ENCODE results near the gene ELP1. TPM values are rescaled to one million over a fixed set of nuclear protein-coding genes. Genes with fewer than 3 reads are reported as not detected.
A peak's percentile ranks its signal among the peaks of the same experiment; 100 is the strongest.
"Not testable (repeated sequence)": the region's sequence is repeated elsewhere in the genome, so short reads cannot be mapped to it uniquely, and the experiment has no call there.

ELP1 gene
- 24.2 TPM for total RNA-seq
- long read RNA-seq, full-length matches to known transcripts, result 16 of 26 reads
- long read RNA-seq, partial matches to known transcripts, result 6 of 26 reads
- long read RNA-seq, other reads (novel, unspliced or antisense), result 4 of 26 reads

GRCh38 chr9:108933718-108934322, at the start of gene ELP1:
ELP1 (minus strand) TSS chr9:108934124; CDS start chr9:108931146, 2,978 bp downstream.
- intact Hi-C loops (cut with DNase I), result loop anchor here (5.0 kb wide), 1 partner anchor 78 kb away; the partner anchor contains the start of gene CTNNAL1
- peak; percentile 97 for DNase-seq (ENCODE audit: low spot score)

- intact Hi-C loops (cut with DNase I), result no loop called here
- DNase-seq (ENCODE audit: low spot score), result no peak
These were observed 47.0 kb upstream of the ELP1 start for GRCh38 chr9:108980893-108981292.

GRCh38 chr9:108978205-108978604, 44.3 kb upstream of the ELP1 start:
- intact Hi-C loops (cut with DNase I), result no loop called here

GRCh38 chr9:108973895-108974294, 40.0 kb upstream of the ELP1 start:
- intact Hi-C loops (cut with DNase I), result loop anchor here (5.0 kb wide), 1 partner anchor 38 kb away; the partner anchor contains the start of gene CTNNAL1
- DNase-seq (ENCODE audit: low spot score), result no peak

More at GRCh38 chr9:108978205-108978604, 44.3 kb upstream of the ELP1 start:
- DNase-seq (ENCODE audit: low spot score), result no peak

- no peak for DNase-seq (ENCODE audit: low spot score)
- intact Hi-C loops (cut with DNase I), result loop anchor here (5.0 kb wide), 1 partner anchor 40 kb away; the partner anchor contains the start of gene CTNNAL1
These were observed 38.8 kb upstream of the ELP1 start for GRCh38 chr9:108972626-108973209.

GRCh38 chr9:108972186-108972585, 38.3 kb upstream of the ELP1 start:
- intact Hi-C loops (cut with DNase I), result loop anchor here (5.0 kb wide), 1 partner anchor 40 kb away; the partner anchor contains the start of gene CTNNAL1

GRCh38 chr9:108971392-108971791, 37.5 kb upstream of the ELP1 start:
- not testable (repeated sequence) for DNase-seq (ENCODE audit: low spot score)
- intact Hi-C loops (cut with DNase I), result loop anchor here (5.0 kb wide), 1 partner anchor 41 kb away; the partner anchor contains the start of gene CTNNAL1

More at GRCh38 chr9:108972186-108972585, 38.3 kb upstream of the ELP1 start:
- DNase-seq (ENCODE audit: low spot score), result no peak

- intact Hi-C loops (cut with DNase I), result no loop called here
- no peak for DNase-seq (ENCODE audit: low spot score)
These were observed 34.0 kb upstream of the ELP1 start for GRCh38 chr9:108967916-108968315.

- intact Hi-C loops (cut with DNase I), result no loop called here
- DNase-seq (ENCODE audit: low spot score), result no peak
These were observed 29.7 kb upstream of the ELP1 start for GRCh38 chr9:108963459-108964143.

GRCh38 chr9:108961151-108961550, 27.2 kb upstream of the ELP1 start:
- DNase-seq (ENCODE audit: low spot score), result no peak
- intact Hi-C loops (cut with DNase I), result no loop called here

GRCh38 chr9:108960331-108960730, 26.4 kb upstream of the ELP1 start:
- intact Hi-C loops (cut with DNase I), result no loop called here
- no peak for DNase-seq (ENCODE audit: low spot score)

- DNase-seq (ENCODE audit: low spot score), result no peak
- intact Hi-C loops (cut with DNase I), result no loop called here
These were observed 22.7 kb upstream of the ELP1 start for GRCh38 chr9:108956631-108957026.

- intact Hi-C loops (cut with DNase I), result no loop called here
- DNase-seq (ENCODE audit: low spot score), result no peak
These were observed 22.2 kb upstream of the ELP1 start for GRCh38 chr9:108956022-108956630.

GRCh38 chr9:108953983-108954574, 20.2 kb upstream of the ELP1 start:
- intact Hi-C loops (cut with DNase I), result loop anchor here (5.0 kb wide), 2 partner anchors 58 to 163 kb away; partner anchors contain the start of genes CTNNAL1 and TMEM245
- no peak for DNase-seq (ENCODE audit: low spot score)

GRCh38 chr9:108951578-108951977, 17.7 kb upstream of the ELP1 start:
- intact Hi-C loops (cut with DNase I), result loop anchor here (5.0 kb wide), 2 partner anchors 61 to 166 kb away; partner anchors contain the start of genes CTNNAL1 and TMEM245
- no peak for DNase-seq (ENCODE audit: low spot score)

- no peak for DNase-seq (ENCODE audit: low spot score)
- intact Hi-C loops (cut with DNase I), result loop anchor here (5.0 kb wide), 2 partner anchors 62 to 167 kb away; partner anchors contain the start of genes CTNNAL1 and TMEM245
These were observed 16.2 kb upstream of the ELP1 start for GRCh38 chr9:108950168-108950567.

- DNase-seq (ENCODE audit: low spot score), result no peak
- intact Hi-C loops (cut with DNase I), result no loop called here
These were observed 6.1 kb upstream of the ELP1 start for GRCh38 chr9:108939975-108940374.

- intact Hi-C loops (cut with DNase I), result no loop called here
- no peak for DNase-seq (ENCODE audit: low spot score)
These were observed 3.8 kb upstream of the ELP1 start for GRCh38 chr9:108937561-108938305.
